Urothelium cell line (cell line): ENCODE results near the gene HMCN2.

Experiments
- DNase-seq: peaks from one replicate; pipeline ENCODE4 v3.0.0; 2011; ENCODE audit warnings: low spot score, mixed read lengths
- FAIRE-seq: peaks from 2 replicates; lab custom pipeline; 2011; peaks lifted over from hg19 to GRCh38; lab: Jason Lieb, UNC

HMCN2 gene

DNA sequence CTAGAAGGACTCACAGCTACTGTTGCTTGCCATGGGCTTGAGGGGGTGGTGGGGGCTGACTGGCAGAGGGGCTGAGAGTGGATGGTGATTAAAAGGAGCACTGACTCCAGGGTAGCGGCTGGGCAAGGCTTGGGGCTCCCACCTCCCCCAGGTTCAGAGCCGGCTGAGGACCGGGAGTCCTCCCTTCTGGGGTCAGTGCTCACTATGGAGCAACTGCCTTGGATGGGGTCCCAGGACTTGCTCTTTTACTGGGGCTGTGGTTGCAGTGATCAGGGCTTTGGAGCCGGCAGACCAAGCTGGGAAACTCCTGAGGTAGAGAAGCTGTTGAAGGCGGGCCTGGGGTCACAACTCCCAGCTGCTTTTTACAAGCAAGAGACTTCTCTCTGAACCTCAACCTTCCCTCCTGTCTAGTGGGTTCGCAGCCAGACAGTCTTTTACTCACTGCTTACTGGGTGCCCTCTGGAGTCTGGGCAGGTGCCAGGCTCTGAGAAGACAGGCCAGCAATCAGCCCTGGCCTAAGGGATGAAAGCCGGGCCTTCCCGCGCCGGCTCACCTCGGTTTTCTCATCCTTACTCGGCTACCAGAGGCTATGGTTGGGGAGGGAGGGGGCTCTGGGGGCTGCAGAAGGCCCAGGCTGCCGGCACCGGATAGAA is 178.4 kb downstream of the HMCN2 start:
- FAIRE-seq = no peak

GRCh38 chr9:130444565-130445221 is 179.1 kb downstream of the HMCN2 start, which contains the start of gene ASS1:
Gene ASS1 (plus strand): TSS chr9:130444961. CDS start chr9:130452229, 7,268 bp downstream.
- FAIRE-seq (no peak), DNase-seq (peak; percentile 92)

More for the DNA sequence above, 178.4 kb downstream of the HMCN2 start:
- DNase-seq = no peak

GRCh38 chr9:130445268-130445983 is 179.9 kb downstream of the HMCN2 start:
- peak; percentile 58 for DNase-seq
- no peak for FAIRE-seq

DNA sequence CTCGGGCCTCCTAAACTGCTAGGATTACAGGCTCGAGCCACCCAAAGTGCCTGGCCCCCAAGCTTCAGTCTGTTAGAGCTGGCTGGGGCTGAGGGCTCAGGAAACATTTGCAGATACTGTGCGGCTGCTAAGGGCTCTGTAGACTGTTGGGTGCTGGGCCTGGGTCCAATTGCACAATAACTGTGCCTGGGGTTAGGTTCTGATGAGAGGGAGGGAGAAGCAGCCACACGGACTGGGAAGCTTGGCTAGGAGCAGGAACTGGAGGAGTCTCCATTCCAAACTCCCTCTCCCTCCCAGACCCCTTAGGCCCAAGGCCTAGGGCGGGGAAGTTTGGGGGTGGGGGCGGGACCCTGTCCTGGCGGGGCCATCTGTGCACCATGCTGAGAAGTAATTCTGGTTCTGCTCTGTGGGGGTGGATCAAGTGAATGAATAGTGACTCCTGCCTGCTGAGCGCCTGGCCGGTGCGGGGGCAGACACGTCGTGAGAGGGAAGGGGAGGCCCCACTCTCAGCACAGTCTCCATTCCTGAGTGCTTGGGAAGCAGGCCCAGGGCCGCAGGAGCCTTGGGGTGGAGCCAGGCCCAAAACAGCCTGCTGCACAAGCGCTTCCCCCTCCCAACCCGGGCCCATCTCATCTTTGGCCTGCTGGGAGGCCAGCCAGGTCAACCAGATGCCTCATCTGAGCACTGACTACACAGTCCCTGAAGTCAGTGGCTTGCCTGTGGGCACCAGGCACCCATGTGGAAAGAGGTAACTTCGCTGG is 180.7 kb downstream of the HMCN2 start:
- no peak for DNase-seq
- no peak for FAIRE-seq

DNA sequence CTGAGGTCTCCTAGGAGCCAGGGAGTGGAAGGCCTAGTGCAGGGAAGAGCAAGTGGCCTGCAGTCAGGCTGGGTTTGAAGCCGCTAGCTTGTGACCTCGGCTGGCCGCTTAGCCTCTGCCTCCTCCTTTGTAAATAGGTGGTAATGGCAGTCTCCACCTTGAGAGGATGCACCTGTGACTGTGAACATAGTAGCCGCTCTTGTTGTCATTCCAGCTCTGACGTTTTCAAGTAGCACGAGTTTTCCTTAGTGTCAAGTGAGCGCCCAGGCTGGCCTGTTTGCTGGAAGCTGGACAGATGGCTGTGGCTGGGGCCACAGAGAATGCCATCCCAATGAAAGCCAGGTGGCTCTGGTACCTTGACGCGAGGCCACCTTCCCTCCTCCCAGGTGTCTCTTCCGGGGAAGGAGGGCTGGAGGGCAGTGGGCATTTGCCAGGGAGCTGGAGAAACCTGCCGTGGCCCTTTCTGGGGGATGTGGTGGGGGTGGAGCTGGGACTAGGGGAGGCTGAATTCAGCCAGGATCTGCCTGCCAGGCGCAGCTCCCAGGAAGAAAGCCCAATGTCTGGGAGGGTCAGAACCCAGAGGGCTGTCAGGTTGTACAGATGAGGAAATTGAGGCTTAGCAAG is 181.7 kb downstream of the HMCN2 start:
- DNase-seq (no peak), FAIRE-seq (no peak)

DNA sequence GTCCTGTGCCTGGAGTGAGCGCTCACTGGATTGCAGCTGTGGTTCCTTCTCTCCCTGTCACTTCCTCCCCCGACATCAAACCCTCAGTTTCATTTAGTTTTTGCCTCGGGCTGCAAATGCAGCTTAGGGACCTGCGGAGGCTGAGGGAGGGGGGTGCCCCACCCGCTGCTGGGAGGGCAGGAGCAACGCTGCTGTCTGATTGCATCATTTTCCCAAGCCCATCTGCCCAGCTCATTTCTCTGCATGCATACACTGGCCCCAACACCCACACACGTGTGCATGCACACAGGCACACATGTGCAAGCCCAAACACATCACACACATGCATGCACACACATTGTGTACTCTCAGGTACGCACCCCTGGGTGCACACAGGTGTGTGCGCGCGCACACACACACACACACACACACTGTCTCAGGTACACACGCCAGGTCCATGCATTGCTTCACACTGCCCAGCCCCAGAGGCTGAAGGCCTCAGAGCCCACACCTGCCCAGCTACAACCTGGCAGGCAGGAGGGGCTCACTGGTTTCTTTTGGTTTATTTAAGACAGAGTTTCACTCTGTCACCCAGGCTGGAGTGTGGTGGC is 182.6 kb downstream of the HMCN2 start:
- FAIRE-seq = peak; percentile 91
- DNase-seq = no peak

GRCh38 chr9:130448771-130449603 is 183.4 kb downstream of the HMCN2 start:
- FAIRE-seq (no peak), DNase-seq (no peak)

- DNase-seq = no peak
- no peak for FAIRE-seq
Measured at GRCh38 chr9:130450344-130451003, 184.9 kb downstream of the HMCN2 start.

DNA sequence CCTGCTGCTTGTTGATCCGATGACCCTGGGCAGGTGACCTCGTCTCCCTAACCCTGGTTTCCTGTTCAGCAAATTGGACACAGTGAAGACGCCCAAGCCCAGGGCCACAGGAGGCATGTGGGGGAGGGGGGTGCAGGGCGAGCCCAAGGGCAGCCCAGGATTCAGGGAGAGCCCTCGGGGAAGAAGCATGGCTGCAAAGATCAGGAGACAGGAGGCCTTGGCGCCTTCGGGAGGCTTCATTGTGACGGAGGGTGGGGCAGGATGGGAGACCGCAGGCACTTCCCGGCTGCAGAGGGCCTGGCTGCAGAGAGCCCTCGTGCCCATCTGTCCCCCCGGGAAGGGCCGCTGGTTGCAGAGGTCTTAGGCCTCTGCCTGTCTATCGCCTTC is 185.4 kb downstream of the HMCN2 start:
- FAIRE-seq (no peak), DNase-seq (no peak)

- peak; percentile 30 for FAIRE-seq
- DNase-seq = peak; percentile 95
Measured at GRCh38 chr9:130451509-130452388, 186.2 kb downstream of the HMCN2 start.

GRCh38 chr9:130452835-130453234 is 187.3 kb downstream of the HMCN2 start:
- no peak for FAIRE-seq
- DNase-seq = no peak

GRCh38 chr9:130453487-130453886 is 187.9 kb downstream of the HMCN2 start:
- DNase-seq (peak; percentile 75), FAIRE-seq (no peak)

DNA sequence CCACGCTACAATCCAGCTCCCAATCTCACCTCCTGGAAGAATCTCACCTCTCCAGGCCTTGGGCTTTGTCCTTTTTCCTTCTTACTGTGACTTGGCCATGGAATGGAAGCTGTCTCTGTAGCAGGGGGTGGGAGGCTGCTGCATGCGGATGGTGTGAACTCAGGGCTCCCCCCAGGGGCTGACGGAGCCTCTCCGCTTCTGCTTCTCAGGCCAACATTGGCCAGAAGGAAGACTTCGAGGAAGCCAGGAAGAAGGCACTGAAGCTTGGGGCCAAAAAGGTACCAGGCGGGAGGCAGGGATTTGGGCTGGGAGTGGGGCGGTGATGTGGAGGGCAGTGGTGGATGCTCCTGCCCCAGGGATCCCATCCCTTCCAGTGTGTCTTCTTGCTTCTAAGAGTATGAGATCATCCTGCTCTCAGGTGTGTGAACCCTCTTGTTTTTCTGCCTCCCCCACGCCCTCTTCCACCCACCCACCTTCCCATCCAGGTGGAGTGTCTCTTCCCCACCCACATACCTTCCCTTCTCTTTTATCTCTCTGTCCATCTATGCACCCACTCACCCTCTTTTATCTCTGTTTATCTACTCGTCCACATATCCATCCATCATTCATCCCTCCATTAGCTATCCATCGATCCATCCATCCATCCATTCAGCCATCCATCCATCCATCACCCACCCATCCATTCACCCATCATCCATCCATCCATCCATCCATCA is 188.7 kb downstream of the HMCN2 start:
- DNase-seq (no peak), FAIRE-seq (no peak)

DNA sequence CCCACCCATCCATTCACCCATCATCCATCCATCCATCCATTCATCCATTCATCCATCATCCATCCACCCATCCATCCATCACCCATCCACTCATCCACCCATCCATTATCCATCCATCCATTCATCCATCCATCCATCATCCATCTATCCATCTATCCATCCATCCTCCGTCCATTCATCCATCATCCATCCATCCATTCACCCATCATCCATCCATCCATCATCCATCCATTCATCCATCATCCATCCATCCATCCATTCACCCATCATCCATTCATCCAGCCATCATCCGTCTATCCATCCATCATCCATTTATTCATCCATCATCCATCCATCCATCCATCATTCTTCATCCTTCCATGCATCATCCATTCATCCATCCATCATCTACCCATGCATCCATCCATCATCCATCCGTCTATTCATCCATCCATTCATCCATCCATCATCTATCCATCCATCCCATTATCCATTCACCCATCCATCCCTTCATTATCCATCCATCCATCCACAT is 189.3 kb downstream of the HMCN2 start:
- DNase-seq (no peak), FAIRE-seq (peak; percentile 98)

- no peak for DNase-seq
- FAIRE-seq = no peak
Measured at GRCh38 chr9:130458027-130458803, 192.7 kb downstream of the HMCN2 start.

DNA sequence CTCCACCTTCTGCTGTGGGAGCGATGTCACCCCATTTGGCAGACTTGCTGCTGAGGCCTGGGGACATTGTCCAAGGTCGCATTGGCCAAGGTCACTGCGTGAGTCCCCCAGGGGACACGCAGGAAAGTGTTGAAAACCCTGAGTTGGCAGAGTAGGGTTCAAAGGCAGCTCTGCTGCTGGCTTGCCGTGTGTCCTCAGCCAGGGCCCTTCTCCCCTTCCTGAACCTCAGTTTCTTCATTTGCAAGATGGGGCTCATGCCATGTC is 193.2 kb downstream of the HMCN2 start:
- FAIRE-seq = no peak
- no peak for DNase-seq

DNA sequence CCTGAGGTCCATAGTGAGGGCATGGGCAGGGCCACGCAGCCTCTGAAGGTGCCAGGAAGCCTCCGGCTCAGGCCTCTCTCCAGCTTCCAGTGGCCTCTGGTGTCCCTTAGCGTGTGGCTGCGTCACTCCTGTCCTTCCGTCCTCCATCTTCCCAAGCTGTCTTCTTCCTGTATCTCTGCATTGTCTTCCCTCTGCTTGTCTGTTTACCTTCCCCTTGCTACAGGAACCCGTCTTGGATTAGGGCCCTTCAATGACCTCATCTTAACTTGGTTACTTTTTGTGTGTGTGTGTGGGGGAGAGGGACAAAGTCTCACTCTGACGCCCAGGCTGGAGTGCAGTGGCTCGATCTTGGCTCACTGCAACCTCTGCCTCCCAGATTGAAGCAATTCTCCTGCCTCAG is 193.6 kb downstream of the HMCN2 start:
- no peak for FAIRE-seq
- DNase-seq = no peak
